ENCODE measurements around the gene TSG101. TPM values are rescaled to one million over a fixed set of nuclear protein-coding genes. Genes with fewer than 3 reads are reported as not detected.

Gene TSG101
- total RNA-seq, 1 donor from 2014 or later: 118 TPM

GRCh38 chr11:18523084-18523483, 3.7 kb downstream of the TSG101 start:
- DNase-seq: no peak
- Mint-ChIP-seq H3K27ac (ENCODE audit: unreplicated experiment) (no peak overlapping the region), H3K36me3 (ENCODE audit: unreplicated experiment) (no peaks in the 10 kb centered on the region), H3K4me1 (ENCODE audit: low read depth, unreplicated experiment) (peaks cover 5% of the 10 kb centered on the region), H3K27me3 (ENCODE audit: unreplicated experiment) (peaks cover 13% of the 10 kb centered on the region), H3K9me3 (ENCODE audit: unreplicated experiment) (peaks cover 12% of the 10 kb centered on the region), H3K4me3 (ENCODE audit: unreplicated experiment) (no peak overlapping the region)
- no peak for TF ChIP-seq CTCF (IDR thresholded peaks at IDR 0.05; ENCODE audit: partially characterized antibody, unreplicated experiment)

- Mint-ChIP-seq H3K9me3 (ENCODE audit: unreplicated experiment) (peaks cover 10% of the 10 kb centered on the region), H3K36me3 (ENCODE audit: unreplicated experiment) (no peaks in the 10 kb centered on the region), H3K4me3 (ENCODE audit: unreplicated experiment) (no peak overlapping the region), H3K27me3 (ENCODE audit: unreplicated experiment) (peaks cover 10% of the 10 kb centered on the region), H3K4me1 (ENCODE audit: low read depth, unreplicated experiment) (peaks cover 2% of the 10 kb centered on the region), H3K27ac (ENCODE audit: unreplicated experiment) (no peak overlapping the region)
- DNase-seq: no peak
- TF ChIP-seq CTCF (IDR thresholded peaks at IDR 0.05; ENCODE audit: partially characterized antibody, unreplicated experiment): no peak
Measured at GRCh38 chr11:18522388-18522787, 4.4 kb downstream of the TSG101 start.

GRCh38 chr11:18521122-18521521, 5.6 kb downstream of the TSG101 start:
- Mint-ChIP-seq H3K4me3 (ENCODE audit: unreplicated experiment) (no peak overlapping the region), H3K27me3 (ENCODE audit: unreplicated experiment) (peaks cover 5% of the 10 kb centered on the region), H3K36me3 (ENCODE audit: unreplicated experiment) (no peaks in the 10 kb centered on the region), H3K9me3 (ENCODE audit: unreplicated experiment) (peaks cover 3% of the 10 kb centered on the region), H3K27ac (ENCODE audit: unreplicated experiment) (no peak overlapping the region), H3K4me1 (ENCODE audit: low read depth, unreplicated experiment) (peaks cover 2% of the 10 kb centered on the region)
- TF ChIP-seq CTCF (IDR thresholded peaks at IDR 0.05; ENCODE audit: partially characterized antibody, unreplicated experiment): no peak
- DNase-seq: no peak

- no peak overlapping the region for H3K27ac Mint-ChIP-seq (ENCODE audit: unreplicated experiment)
- H3K4me3 Mint-ChIP-seq (ENCODE audit: unreplicated experiment): no peak overlapping the region
Measured at GRCh38 chr11:18502352-18502751, 24.4 kb downstream of the TSG101 start.

GRCh38 chr11:18501629-18502028, 25.1 kb downstream of the TSG101 start:
- no peaks in the 10 kb centered on the region for H3K36me3 Mint-ChIP-seq (ENCODE audit: unreplicated experiment)
- H3K4me1 Mint-ChIP-seq (ENCODE audit: low read depth, unreplicated experiment): no peaks in the 10 kb centered on the region
- no peak for DNase-seq
- TF ChIP-seq CTCF (IDR thresholded peaks at IDR 0.05; ENCODE audit: partially characterized antibody, unreplicated experiment): no peak
- H3K4me3 Mint-ChIP-seq (ENCODE audit: unreplicated experiment): no peak overlapping the region
- H3K9me3 Mint-ChIP-seq (ENCODE audit: unreplicated experiment): no peaks in the 10 kb centered on the region
- no peaks in the 10 kb centered on the region for H3K27me3 Mint-ChIP-seq (ENCODE audit: unreplicated experiment)
- no peak overlapping the region for H3K27ac Mint-ChIP-seq (ENCODE audit: unreplicated experiment)

More at GRCh38 chr11:18502352-18502751, 24.4 kb downstream of the TSG101 start:
- H3K9me3 Mint-ChIP-seq (ENCODE audit: unreplicated experiment): no peaks in the 10 kb centered on the region
- H3K36me3 Mint-ChIP-seq (ENCODE audit: unreplicated experiment): no peaks in the 10 kb centered on the region
- no peak for TF ChIP-seq CTCF (IDR thresholded peaks at IDR 0.05; ENCODE audit: partially characterized antibody, unreplicated experiment)
- no peaks in the 10 kb centered on the region for H3K4me1 Mint-ChIP-seq (ENCODE audit: low read depth, unreplicated experiment)
- no peaks in the 10 kb centered on the region for H3K27me3 Mint-ChIP-seq (ENCODE audit: unreplicated experiment)
- DNase-seq: no peak

Data from glutamatergic neuron (in vitro differentiated cells).